Ovary (tissue), 3 donors: ENCODE measurements around the gene IGF1R.

Source experiments
- CTCF ChIP-seq, 3 donors: fragments of 450-650 bp in 2 of 3; fragments of 200-600 bp in 1 of 3; IDR thresholded peaks; one replicate each; pipeline versions ENCODE4 v1.5.1 to v1.8.0; 2016 to 2022; ENCODE audit warnings: antibody characterized with exemption in 3 of 3, mild to moderate bottlenecking in 1 of 3
- EP300 ChIP-seq: sonication (generic); formaldehyde crosslinking; IDR thresholded peaks from one replicate; pipeline ENCODE4 v1.6.1; 2017; ENCODE audit warnings: antibody characterized with exemption
- donor health status: DM: no; HTN: no; CAD: no.

- no peak for TF ChIP-seq CTCF (IDR thresholded peaks at IDR 0.05)
- TF ChIP-seq EP300 = no peak
Measured at GRCh38 chr15:98959640-98960007, 311.3 kb downstream of the IGF1R start.
